Endothelial cell (in vitro differentiated cells): Measurements from ENCODE around the gene GPX7. TPM values are rescaled to one million over a fixed set of nuclear protein-coding genes. Genes with fewer than 3 reads are reported as not detected.

Source experiments
- DNase-seq: peaks from one replicate; pipeline ENCODE4 v3.0.0; 2021; ENCODE audit warnings: low spot score
- H3K27ac Mint-ChIP-seq: one replicate; pipeline ENCODE4 v1.8.0; 2021; ENCODE audit warnings: mixed read lengths, inconsistent platforms; ENCODE audit not compliant: unreplicated experiment
- H3K27me3 Mint-ChIP-seq: one replicate; pipeline ENCODE4 v1.8.0; 2021; ENCODE audit warnings: mild to moderate bottlenecking, moderate library complexity, mixed read lengths, inconsistent platforms; ENCODE audit not compliant: unreplicated experiment
- H3K36me3 Mint-ChIP-seq: one replicate; pipeline ENCODE4 v1.8.0; 2021; ENCODE audit warnings: mild to moderate bottlenecking, low read depth, mixed read lengths, inconsistent platforms; ENCODE audit not compliant: unreplicated experiment
- H3K4me1 Mint-ChIP-seq: one replicate; pipeline ENCODE4 v1.8.0; 2021; ENCODE audit warnings: mild to moderate bottlenecking, mixed read lengths, inconsistent platforms; ENCODE audit not compliant: unreplicated experiment
- H3K4me3 Mint-ChIP-seq: one replicate; pipeline ENCODE4 v1.8.0; 2021; ENCODE audit warnings: mild to moderate bottlenecking, mixed read lengths, inconsistent platforms; ENCODE audit not compliant: unreplicated experiment
- H3K9me3 Mint-ChIP-seq: one replicate; pipeline ENCODE4 v1.8.0; 2021; ENCODE audit warnings: mixed read lengths, inconsistent platforms; ENCODE audit not compliant: unreplicated experiment
- CTCF ChIP-seq: fragments of 200-600 bp; sonication (generic); IDR thresholded peaks from one replicate; pipeline ENCODE4 v1.5.0; 2021; ENCODE audit warnings: antibody characterized with exemption; ENCODE audit not compliant: unreplicated experiment
- total RNA-seq: library from RNA; stranded (reverse); fragmentation: NEBNext Ultra II Directional; extraction: Animal tissue kit (Norgen Biotek cat#: 25700); gene quantifications from one replicate; pipeline ENCODE4 v1.2.1, GENCODE V29; 2021; ENCODE audit not compliant: unreplicated experiment

Gene GPX7
- total RNA-seq, 1 donor from 2014 or later: 59.4 TPM

DNA sequence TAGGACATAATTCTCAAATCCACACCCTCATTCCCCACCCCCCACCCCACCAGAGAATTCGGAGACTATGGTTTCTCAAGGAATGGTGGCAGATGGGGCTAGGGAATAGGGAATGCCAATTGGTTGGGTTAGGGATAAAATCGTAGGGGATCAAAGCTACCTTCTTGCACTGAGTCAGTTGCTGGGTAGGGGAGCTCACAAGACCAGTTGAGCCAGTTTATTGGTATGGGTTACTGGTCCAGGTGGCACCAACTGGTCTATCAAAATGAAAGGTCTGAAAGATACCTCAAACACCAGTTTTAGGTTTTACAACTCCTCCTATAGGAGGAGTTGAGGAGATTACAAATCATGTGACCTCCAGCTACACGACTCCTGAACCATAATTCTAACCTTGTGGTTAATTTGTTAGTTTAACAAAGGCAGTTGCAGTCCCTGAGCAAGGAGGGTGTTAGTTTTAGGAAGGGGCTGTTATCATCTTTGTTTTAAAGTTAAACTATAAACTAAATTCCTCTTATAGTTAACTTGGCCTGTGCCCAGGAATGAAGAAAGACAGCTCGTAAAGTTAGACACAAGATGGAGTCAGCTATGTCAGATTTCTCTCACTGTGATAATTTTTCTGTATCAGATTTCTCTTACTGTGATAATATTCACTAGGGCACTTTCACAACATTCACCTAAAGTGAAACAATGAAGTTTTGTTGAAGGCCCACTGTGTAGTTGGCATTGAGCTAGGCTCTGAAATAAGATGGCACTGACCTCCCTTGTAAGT is 33.3 kb downstream of the GPX7 start:
- TF ChIP-seq CTCF: no peak
- H3K36me3 Mint-ChIP-seq: peaks cover 7% of the 10 kb centered on the region
- no peaks in the 10 kb centered on the region for H3K9me3 Mint-ChIP-seq
- H3K4me1 Mint-ChIP-seq: peaks cover 10% of the 10 kb centered on the region
- no peak for DNase-seq
- no peak overlapping the region for H3K4me3 Mint-ChIP-seq
- no peak overlapping the region for H3K27ac Mint-ChIP-seq
- peaks cover 13% of the 10 kb centered on the region for H3K27me3 Mint-ChIP-seq

- Mint-ChIP-seq H3K36me3 (peaks cover 7% of the 10 kb centered on the region), H3K27ac (no peak overlapping the region), H3K4me1 (peaks cover 12% of the 10 kb centered on the region), H3K4me3 (no peak overlapping the region), H3K27me3 (peaks cover 13% of the 10 kb centered on the region), H3K9me3 (no peaks in the 10 kb centered on the region)
- no peak for DNase-seq
- no peak for TF ChIP-seq CTCF
Observed at GRCh38 chr1:52636721-52637695, 34.8 kb downstream of the GPX7 start.

DNA sequence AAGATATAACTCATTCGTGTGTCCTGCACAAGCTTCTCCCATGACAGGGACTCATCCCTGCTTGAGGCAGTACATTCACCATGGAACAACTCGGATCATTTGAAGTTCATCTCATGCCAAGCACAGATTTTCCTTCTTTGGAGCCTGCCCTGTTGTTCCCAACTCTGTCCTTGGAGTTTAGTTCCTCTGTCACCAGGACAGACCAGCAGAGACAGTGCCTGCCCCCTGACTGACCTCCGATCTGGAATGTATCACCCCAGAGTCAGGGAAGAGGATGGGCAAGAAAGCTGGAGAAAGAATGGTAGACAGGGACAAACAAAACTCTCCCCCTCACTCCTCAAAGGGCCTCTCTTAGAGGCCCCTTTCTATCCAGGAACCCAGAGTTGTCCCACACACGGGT is 35.8 kb downstream of the GPX7 start:
- TF ChIP-seq CTCF: no peak
- Mint-ChIP-seq H3K27ac (no peak overlapping the region), H3K36me3 (peaks cover 7% of the 10 kb centered on the region), H3K4me1 (peaks cover 12% of the 10 kb centered on the region), H3K9me3 (no peaks in the 10 kb centered on the region), H3K4me3 (no peak overlapping the region), H3K27me3 (peaks cover 13% of the 10 kb centered on the region)
- DNase-seq: no peak

DNA sequence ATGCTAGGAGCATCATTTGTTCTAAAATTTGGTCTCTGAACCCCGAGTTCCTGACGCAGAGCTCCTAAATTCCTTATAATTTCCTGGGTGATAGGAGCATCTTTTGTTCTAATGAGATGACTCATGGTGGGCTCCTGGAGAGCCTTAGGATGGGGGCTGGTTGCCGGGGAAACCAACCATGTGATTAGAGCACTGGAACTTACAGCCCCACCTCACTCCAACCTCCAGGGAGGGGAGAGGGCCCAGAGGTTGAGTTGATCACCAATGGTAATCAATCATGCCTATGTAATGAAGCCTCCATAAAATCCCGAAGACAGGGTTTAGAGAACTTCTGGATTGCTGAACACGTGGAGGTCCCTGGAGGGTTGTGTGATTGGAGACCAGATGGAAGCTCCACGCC is 38.5 kb downstream of the GPX7 start:
- TF ChIP-seq CTCF: no peak
- DNase-seq: no peak
- no peaks in the 10 kb centered on the region for H3K9me3 Mint-ChIP-seq
- H3K36me3 Mint-ChIP-seq: no peaks in the 10 kb centered on the region
- H3K4me1 Mint-ChIP-seq: peaks cover 3% of the 10 kb centered on the region
- no peak overlapping the region for H3K4me3 Mint-ChIP-seq
- H3K27ac Mint-ChIP-seq: no peak overlapping the region
- no peaks in the 10 kb centered on the region for H3K27me3 Mint-ChIP-seq

DNA sequence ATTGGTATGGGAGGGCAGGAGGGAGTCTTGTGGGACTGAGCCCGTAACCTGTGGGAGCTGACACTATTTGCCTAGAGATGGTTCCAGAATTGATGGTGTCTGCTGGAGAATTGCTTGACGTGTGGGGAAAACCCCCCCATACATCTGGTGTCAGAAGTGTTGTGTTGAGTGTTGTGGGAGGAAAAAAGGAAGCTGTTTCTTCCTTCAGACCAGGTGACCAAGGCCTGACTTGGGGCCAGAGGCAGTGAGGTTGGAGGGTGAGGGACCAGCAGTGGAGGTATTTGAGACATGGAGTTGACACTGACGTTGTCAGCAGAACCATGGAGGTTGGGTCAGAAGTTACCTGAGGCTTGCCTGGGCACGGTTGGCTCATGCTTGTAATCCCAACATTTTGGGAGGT is 39.1 kb downstream of the GPX7 start:
- no peak overlapping the region for H3K27ac Mint-ChIP-seq
- no peaks in the 10 kb centered on the region for H3K9me3 Mint-ChIP-seq
- no peaks in the 10 kb centered on the region for H3K27me3 Mint-ChIP-seq
- no peak for TF ChIP-seq CTCF
- peaks cover 3% of the 10 kb centered on the region for H3K4me1 Mint-ChIP-seq
- DNase-seq: no peak
- H3K36me3 Mint-ChIP-seq: no peaks in the 10 kb centered on the region
- H3K4me3 Mint-ChIP-seq: no peak overlapping the region
